ENCODE data around the gene HMHB1. TPM values are rescaled to one million over a fixed set of nuclear protein-coding genes. Genes with fewer than 3 reads are reported as not detected.

Gene HMHB1
- total RNA-seq, 2 donors from 2014 or later = not detected

GRCh38 chr5:143862271-143862670, 50.3 kb downstream of the HMHB1 start:
- no peaks in the 10 kb centered on the region for H3K36me3 Mint-ChIP-seq (ENCODE audit: low read depth)

GRCh38 chr5:143865426-143866025, 53.6 kb downstream of the HMHB1 start:
- Histone ChIP-seq H3K27ac (ENCODE audit: low read depth, low read length) (no peak overlapping the region), H3K9me3 (ENCODE audit: control insufficient read depth, low read length) (no peaks in the 10 kb centered on the region), H3K9ac (ENCODE audit: extremely low read depth, low read length, poor library complexity, severe bottlenecking) (no peak overlapping the region), H3K27me3 (ENCODE audit: control insufficient read depth, insufficient read depth, low read length, poor library complexity, severe bottlenecking) (no peaks in the 10 kb centered on the region), H3K36me3 (ENCODE audit: control insufficient read depth, insufficient read depth, low read length) (no peaks in the 10 kb centered on the region), H3K4me3 (ENCODE audit: low read length) (no peak overlapping the region), H3K4me1 (ENCODE audit: control insufficient read depth, insufficient read depth, low read length) (no peaks in the 10 kb centered on the region)
- no peaks in the 10 kb centered on the region for H3K9me3 Mint-ChIP-seq
- no peak for TF ChIP-seq CTCF (conservative IDR thresholded peaks at IDR 0.05)
- no peaks in the 10 kb centered on the region for H3K27me3 Mint-ChIP-seq (ENCODE audit: insufficient read depth)
- H3K27ac Mint-ChIP-seq = no peak overlapping the region
- peaks cover 6% of the 10 kb centered on the region for H3K4me1 Mint-ChIP-seq
- 85 to 93% methylated on average over 7 to 8 of the region's 8 CpGs for WGBS, 2 experiments (ENCODE audit: insufficient coverage in 1 of 2, insufficient read length in 1 of 2)
- no peak for DNase-seq
- H3K4me3 Mint-ChIP-seq = no peak overlapping the region
- H3K36me3 Mint-ChIP-seq (ENCODE audit: low read depth) = no peaks in the 10 kb centered on the region

More at GRCh38 chr5:143862271-143862670, 50.3 kb downstream of the HMHB1 start:
- H3K36me3 ChIP-seq (ENCODE audit: control insufficient read depth, insufficient read depth, low read length) = no peaks in the 10 kb centered on the region
- no peak for DNase-seq
- Mint-ChIP-seq H3K27me3 (ENCODE audit: insufficient read depth) (no peaks in the 10 kb centered on the region), H3K4me1 (peaks cover 6% of the 10 kb centered on the region), H3K27ac (no peak overlapping the region), H3K4me3 (no peak overlapping the region), H3K9me3 (peaks cover 2% of the 10 kb centered on the region)
- H3K4me3 ChIP-seq (ENCODE audit: low read length) = no peak overlapping the region
- no peak for TF ChIP-seq CTCF (conservative IDR thresholded peaks at IDR 0.05)
- H3K27ac ChIP-seq (ENCODE audit: low read depth, low read length) = no peak overlapping the region
- H3K9ac ChIP-seq (ENCODE audit: extremely low read depth, low read length, poor library complexity, severe bottlenecking) = no peak overlapping the region
- H3K4me1 ChIP-seq (ENCODE audit: control insufficient read depth, insufficient read depth, low read length) = no peaks in the 10 kb centered on the region
- no peaks in the 10 kb centered on the region for H3K27me3 ChIP-seq (ENCODE audit: control insufficient read depth, insufficient read depth, low read length, poor library complexity, severe bottlenecking)
- H3K9me3 ChIP-seq (ENCODE audit: control insufficient read depth, low read length) = no peaks in the 10 kb centered on the region
